ENCODE data around the gene KASH5.
"Not testable (repeated sequence)": the region's sequence is repeated elsewhere in the genome, so short reads cannot be mapped to it uniquely, and the experiment has no call there.

KASH5 gene

DNA sequence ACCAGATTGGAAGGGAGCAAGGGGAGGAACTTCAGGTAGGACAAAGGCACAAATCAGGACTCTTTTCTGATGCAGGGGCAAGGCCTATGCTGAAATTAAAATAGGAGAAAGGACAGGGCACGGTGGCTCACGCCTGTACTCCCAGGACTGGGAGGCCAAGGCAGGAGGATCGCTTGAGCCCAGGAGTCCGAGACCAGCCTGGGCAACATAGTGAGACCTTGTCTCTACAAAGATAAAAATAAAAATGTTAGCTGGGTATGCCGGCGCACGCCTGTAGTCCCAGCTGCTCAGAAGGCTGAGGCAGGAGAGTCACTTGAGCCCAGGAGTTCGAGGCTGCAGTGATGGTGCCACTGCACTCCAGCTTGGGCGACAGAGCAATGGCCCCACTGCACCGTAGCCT, 47.6 kb downstream of the KASH5 start:
- DNase-seq = no peak

DNA sequence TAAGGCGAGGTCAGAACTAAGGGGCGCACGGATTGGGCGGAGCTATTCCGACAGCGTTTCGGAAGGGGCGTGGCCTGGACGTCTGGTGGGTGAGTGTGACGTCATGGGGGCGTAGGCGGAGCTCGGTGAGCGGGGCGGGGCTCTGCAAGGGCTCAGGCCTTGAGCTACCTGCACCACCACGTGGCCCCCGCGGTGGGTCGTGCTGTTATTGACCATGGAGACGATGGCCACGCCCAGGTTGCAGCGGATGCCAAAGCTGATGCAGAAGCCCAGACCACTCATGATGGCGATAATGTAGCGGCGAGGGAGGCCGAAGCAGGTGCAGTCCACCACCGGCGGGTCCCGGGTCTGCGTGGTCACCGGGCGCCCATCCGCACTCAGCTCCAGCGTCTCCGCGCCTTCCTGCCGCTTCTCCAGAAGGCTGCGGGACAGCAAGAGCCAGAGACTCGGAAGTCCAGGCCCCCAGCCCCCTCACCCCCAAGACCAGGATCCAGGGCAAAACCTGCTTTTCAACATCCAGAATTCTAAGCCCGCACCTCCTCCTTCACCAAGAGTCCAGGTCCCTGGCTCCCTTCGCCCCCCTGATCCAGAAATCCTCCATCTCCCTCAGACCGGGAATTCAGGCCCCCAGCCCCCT, 48.5 kb downstream of the KASH5 start:
- DNase-seq = peak in 2 of 51 donors; percentile 23 to 54

GRCh38 chr19:49437231-49437630, 49.2 kb downstream of the KASH5 start:
- DNase-seq = peak in 1 of 51 donors; percentile 53

DNA sequence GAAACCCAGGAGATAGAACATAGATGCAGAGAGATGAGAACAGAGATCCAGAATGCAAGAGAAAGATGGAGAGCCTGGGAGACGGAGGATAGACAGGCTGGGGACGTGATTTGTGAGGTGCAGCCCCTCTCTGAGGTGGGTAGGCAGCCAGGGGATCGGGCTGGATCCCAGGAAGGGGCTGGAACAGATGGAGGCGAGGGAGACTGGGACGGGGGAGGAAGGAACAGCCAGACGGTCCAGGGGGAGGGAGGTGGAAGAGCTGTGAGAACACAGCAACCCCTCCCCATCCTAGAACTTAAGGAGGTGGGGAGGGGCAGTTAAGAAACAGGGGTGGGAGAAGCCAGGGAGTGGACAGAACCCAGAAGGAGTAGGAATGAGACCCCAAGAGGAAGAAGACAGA, 50.2 kb downstream of the KASH5 start:
- peak in 1 of 51 donors; percentile 41 for DNase-seq

- DNase-seq = peak in 1 of 51 donors; percentile 32
Measured at GRCh38 chr19:49439836-49440235, 51.8 kb downstream of the KASH5 start.

- no peak for DNase-seq
Measured at GRCh38 chr19:49440439-49441209, 52.6 kb downstream of the KASH5 start.

- DNase-seq = peak in 1 of 51 donors; percentile 16
Measured at GRCh38 chr19:49441210-49441959, 53.3 kb downstream of the KASH5 start, which contains the start of gene SLC17A7. Gene SLC17A7 (minus strand): TSS chr19:49441527. CDS start chr19:49441379, 148 bp downstream.

GRCh38 chr19:49441960-49442350, 53.9 kb downstream of the KASH5 start:
- DNase-seq = no peak

- no peak for DNase-seq
Measured at GRCh38 chr19:49442354-49442753, 54.3 kb downstream of the KASH5 start.

- DNase-seq = peak in 16 of 51 donors; percentile 5 to 56 (median 30)
Measured at GRCh38 chr19:49442771-49443365, 54.8 kb downstream of the KASH5 start.

- peak; percentile 49 to 99 (median 88) for DNase-seq
Measured at GRCh38 chr19:49443366-49444099, 55.5 kb downstream of the KASH5 start.

GRCh38 chr19:49444100-49444700, 56.2 kb downstream of the KASH5 start:
- DNase-seq = not testable (repeated sequence)

DNA sequence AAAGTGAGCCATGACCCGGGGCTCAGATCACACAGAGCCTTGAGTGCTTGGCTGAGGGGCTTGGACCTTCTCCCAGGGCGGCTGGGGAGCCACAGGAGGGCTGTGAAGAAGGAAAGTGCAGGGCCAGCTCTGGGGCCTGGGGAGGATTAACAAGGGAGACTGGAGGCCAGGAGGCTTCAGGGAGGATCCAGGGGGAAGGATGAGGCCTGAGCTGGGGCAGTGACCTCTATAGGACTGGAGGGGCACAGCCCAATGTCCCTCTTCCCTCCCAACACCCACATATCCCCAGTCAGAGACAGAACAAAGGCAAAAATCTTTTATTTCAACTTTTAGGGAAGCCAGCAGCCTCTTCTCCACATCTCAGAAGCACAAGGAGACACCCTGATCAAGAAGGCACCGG, 57.9 kb downstream of the KASH5 start:
- no peak for DNase-seq

- peak in 4 of 51 donors; percentile 2 to 12 (median 6) for DNase-seq
Measured at GRCh38 chr19:49447485-49448431, 59.7 kb downstream of the KASH5 start.

DNA sequence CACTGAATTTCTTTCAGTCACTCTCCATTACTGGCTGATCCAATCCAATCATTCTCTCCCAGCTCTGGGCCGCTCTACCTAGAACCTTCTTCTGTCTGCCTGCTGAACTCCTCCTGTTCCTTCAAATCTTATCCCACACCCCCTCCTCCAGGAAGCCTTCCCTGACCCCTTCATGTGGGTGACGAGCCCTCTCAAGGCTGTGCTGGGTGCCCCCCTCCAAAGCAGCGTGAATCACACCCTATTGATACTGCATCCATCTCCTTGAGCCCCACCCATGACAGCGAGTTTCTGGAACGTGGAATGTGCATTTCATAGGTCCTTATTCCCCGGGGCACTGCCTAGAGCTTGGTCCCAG, 60.4 kb downstream of the KASH5 start:
- DNase-seq = no peak

DNA sequence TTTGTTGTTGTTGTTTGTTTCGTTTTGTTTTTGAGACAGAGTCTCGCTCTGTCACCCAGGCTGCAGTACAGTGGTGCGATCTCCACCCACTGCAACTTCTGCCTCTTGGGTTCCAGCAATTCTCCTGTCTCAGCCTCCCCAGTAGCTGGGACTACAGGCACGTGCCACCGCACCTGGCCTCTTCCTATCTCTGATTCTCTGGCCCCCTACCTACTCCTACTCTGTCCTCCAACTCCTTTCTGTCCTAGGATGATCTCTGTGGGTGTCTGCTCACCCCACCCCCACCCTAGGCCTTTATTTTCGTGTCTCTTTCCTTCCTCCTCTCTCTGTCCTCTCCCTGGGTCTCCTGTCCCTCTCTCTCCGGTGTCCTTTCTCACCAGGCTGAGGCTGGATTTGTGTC, 62.4 kb downstream of the KASH5 start:
- DNase-seq = no peak

DNA sequence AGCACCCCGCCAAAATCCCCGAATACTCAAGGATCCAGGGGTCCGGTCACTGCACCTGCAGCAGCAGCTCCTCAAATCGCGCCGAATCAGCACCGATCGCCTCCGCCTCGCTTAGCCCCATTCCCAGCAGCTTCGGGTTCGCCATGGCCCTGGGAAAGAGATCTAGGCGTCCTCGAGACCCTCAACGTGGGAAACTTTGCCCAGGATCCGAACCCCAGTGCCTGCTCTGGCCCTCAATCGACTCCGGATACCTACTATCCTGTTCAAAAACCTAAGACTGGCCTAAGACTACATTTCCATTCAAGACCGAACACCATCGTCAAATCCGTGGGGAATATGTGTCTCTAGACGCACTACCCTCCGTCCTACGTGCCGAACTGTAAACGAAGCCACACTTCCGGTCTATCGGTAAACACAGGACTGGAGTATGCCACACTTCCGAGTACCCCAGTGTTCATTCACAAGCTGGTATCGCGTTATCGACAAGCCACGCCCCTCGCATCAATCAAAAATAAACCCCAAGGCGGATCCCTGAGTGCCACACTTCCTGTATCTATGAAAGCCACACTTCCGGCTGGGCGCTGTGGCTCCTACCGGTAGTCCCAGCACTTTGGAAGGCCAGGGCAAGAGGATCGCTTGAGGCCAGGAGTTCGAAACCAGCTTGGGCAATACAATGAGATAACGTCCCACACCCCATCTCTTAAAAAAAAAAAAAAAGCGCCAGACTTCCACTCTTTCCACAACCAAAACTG, 63.6 kb downstream of the KASH5 start, which contains the start of gene PIH1D1:
Gene PIH1D1, minus strand, starts transcription at position 385 of the 752 bp plus-strand sequence. Its CDS starts 240 bp downstream, at position 145.
- DNase-seq = peak; percentile 23 to 98 (median 91)

GRCh38 chr19:49453013-49453756, 65.1 kb downstream of the KASH5 start, which contains the start of gene ALDH16A1:
Gene ALDH16A1 (plus strand): TSS chr19:49453225. CDS start chr19:49453332, 107 bp downstream.
- DNase-seq = peak; percentile 91 to 100 (median 97)

All from hypothalamus (tissue), 51 donors.